Lung (tissue), 12 donors: ENCODE data around the gene C5orf63. TPM values are rescaled to one million over a fixed set of nuclear protein-coding genes. Genes with fewer than 3 reads are reported as not detected.

Source experiments
- ATAC-seq: fragments of 200-7000 bp; cut with Tn5 transposase; one replicate; pipeline ENCODE4 v1.9.1; 2020; ENCODE audit warnings: moderate number of reproducible peaks; ENCODE audit not compliant: insufficient read depth, low FRiP score
- DNase-seq, 3 donors: peaks; one replicate each; pipeline ENCODE4 v3.0.0-alpha.2; 2013 to 2017
- H3K27ac ChIP-seq, 2 donors: one replicate each; pipeline ENCODE4 v1.5.1; 2013; ENCODE audit warnings: mild to moderate bottlenecking in 2 of 2, moderate library complexity in 2 of 2, control low read depth in 1 of 2, inconsistent platforms in 1 of 2, low read depth in 1 of 2, low read length in 1 of 2
- H3K27me3 ChIP-seq, 3 donors: one replicate each; pipeline ENCODE4 v1.5.1; 2013; ENCODE audit warnings: low read length in 2 of 3; ENCODE audit not compliant: control insufficient read depth in 3 of 3, insufficient read depth in 3 of 3
- H3K36me3 ChIP-seq, 4 donors: one replicate each; pipeline ENCODE4 v1.5.1; 2013; ENCODE audit warnings: low read length in 4 of 4, mild to moderate bottlenecking in 1 of 4, moderate library complexity in 1 of 4; ENCODE audit not compliant: control insufficient read depth in 4 of 4, insufficient read depth in 4 of 4
- H3K4me1 ChIP-seq, 5 donors: one replicate each; pipeline ENCODE4 v1.5.1; 2013; ENCODE audit warnings: low read length in 5 of 5, mild to moderate bottlenecking in 2 of 5, moderate library complexity in 1 of 5; ENCODE audit not compliant: control insufficient read depth in 5 of 5, insufficient read depth in 5 of 5
- H3K4me3 ChIP-seq: one replicate; pipeline ENCODE4 v1.5.1; 2013; ENCODE audit warnings: mild to moderate bottlenecking, control low read depth, moderate library complexity
- H3K9ac ChIP-seq, 2 donors: one replicate each; pipeline ENCODE4 v1.5.1; 2013; ENCODE audit warnings: low read length in 2 of 2, control low read depth in 1 of 2; ENCODE audit not compliant: insufficient read depth in 1 of 2
- H3K9me3 ChIP-seq, 4 donors: one replicate each; pipeline ENCODE4 v1.5.1; 2013; ENCODE audit warnings: low read length in 3 of 4, mild to moderate bottlenecking in 1 of 4, moderate library complexity in 1 of 4; ENCODE audit not compliant: control insufficient read depth in 4 of 4, insufficient read depth in 3 of 4
- CTCF ChIP-seq: IDR thresholded peaks from 2 replicates; pipeline ENCODE4 v1.5.1; 2012; ENCODE audit warnings: mild to moderate bottlenecking; ENCODE audit errors: control extremely low read depth, extremely low read depth
- WGBS, 2 donors: extraction: QIAGEN DNeasy Blood & Tissue Kit; methylation state at CpG; one replicate each; pipeline ENCODE4 v1.1.7; 2013; 5-methylcytosine and 5-hydroxymethylcytosine counted together
- polyA plus RNA-seq, 2 donors: library from polyadenylated mRNA; stranded (reverse); fragments of 200-250 nt; gene quantifications; one replicate each; pipeline ENCODE4 v1.2.1, GENCODE V29; 2013
- total RNA-seq, 2 donors: library from RNA; depleted of rRNA in 1 of 2; stranded (reverse); fragments of >200 nt in 1 of 2; gene quantifications; one replicate each; pipeline ENCODE4 v1.2.1, GENCODE V29; 2014 to 2021
- donor health status: control.
- donor health status: control.
- donor health status: Bipolar disorder and iron deficiency.
- donor health status: healthy.
- donor health status: DM: yes; HTN: yes; CAD: no.

Gene C5orf63
- total and polyA plus RNA-seq, 4 donors = 2.7 to 9.6 (median 5.8) TPM

DNA sequence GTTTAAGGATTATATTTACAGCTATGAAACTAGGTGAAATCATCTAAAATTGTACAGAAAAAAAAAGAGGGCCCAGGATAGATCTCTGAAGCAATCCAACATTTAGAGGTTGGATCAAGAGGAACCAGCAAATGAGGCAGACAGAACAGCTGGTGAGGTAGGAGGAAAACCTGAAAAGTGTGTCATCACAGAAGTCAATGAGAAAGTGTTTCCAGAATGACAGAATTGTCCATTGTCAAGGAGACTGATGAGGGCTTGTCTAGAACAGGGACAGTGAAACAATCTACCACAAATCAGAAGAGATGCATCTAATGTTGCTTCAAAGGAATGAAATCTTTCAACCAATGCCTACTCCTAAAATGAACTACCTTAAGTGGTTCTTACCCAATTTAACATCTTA lies 6.6 kb downstream of the C5orf63 start:
- ATAC-seq (no peak), DNase-seq (no peak)
- peaks cover 0 to 5% (median 0%) of the 10 kb centered on the region in 4 donors for H3K36me3 ChIP-seq
- H3K4me3 ChIP-seq = no peak overlapping the region
- H3K9ac ChIP-seq = no peak overlapping the region
- no peaks in the 10 kb centered on the region for H3K27me3 ChIP-seq
- no peak overlapping the region for H3K27ac ChIP-seq
- TF ChIP-seq CTCF = no peak
- H3K4me1 ChIP-seq = peaks cover 0 to 8% (median 0%) of the 10 kb centered on the region in 5 donors
- H3K9me3 ChIP-seq = no peaks in the 10 kb centered on the region

GRCh38 chr5:127064253-127064840 lies 9.0 kb downstream of the C5orf63 start:
- H3K9me3 ChIP-seq = no peaks in the 10 kb centered on the region
- TF ChIP-seq CTCF = no peak
- peaks cover 0 to 8% (median 0%) of the 10 kb centered on the region in 5 donors for H3K4me1 ChIP-seq
- no peak overlapping the region for H3K9ac ChIP-seq
- peaks cover 0 to 5% (median 0%) of the 10 kb centered on the region in 4 donors for H3K36me3 ChIP-seq
- H3K27ac ChIP-seq = no peak overlapping the region
- WGBS, 2 donors = 79 to 86% methylated on average over 4 of the region's 4 CpGs
- no peak for ATAC-seq
- no peaks in the 10 kb centered on the region for H3K27me3 ChIP-seq
- DNase-seq = no peak
- no peak overlapping the region for H3K4me3 ChIP-seq

DNA sequence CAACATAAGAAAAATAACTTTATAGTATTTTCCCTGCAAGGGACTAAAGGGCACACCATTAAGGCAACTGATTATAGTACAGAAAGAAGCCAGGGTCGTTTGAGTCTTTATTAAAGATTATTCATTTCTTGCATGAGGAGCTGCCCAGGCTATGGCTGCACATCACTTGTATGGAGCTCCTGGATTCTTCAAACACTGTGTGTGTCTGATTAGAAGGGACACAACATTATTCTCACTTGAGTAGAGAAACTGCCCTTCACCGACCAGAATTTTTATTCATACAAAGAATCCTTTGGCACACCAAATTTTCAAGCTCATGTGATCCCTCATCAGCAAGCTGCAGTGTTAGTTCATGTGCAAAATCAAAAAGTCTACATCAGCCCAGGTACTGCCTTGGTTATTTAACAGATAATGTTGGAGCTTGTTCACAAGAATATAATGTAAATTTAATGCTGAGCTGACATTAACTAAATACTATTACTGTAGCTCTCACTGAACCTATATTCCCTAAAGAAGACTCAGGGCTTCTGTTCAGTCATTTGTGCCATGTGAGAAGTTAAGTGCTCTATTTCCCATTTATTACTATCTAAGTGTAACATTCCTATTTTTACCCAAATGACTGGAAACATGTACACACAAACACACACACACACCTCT lies 9.9 kb downstream of the C5orf63 start:
- DNase-seq (no peak), ATAC-seq (no peak)
- 83 to 87% methylated on average over 2 of the region's 2 CpGs for WGBS, 2 donors
- no peak overlapping the region for H3K9ac ChIP-seq
- H3K36me3 ChIP-seq = peaks cover 0 to 5% (median 0%) of the 10 kb centered on the region in 4 donors
- H3K4me3 ChIP-seq = no peak overlapping the region
- no peak for TF ChIP-seq CTCF
- no peaks in the 10 kb centered on the region for H3K27me3 ChIP-seq
- H3K9me3 ChIP-seq = no peaks in the 10 kb centered on the region
- no peak overlapping the region for H3K27ac ChIP-seq
- H3K4me1 ChIP-seq = peaks cover 0 to 6% (median 0%) of the 10 kb centered on the region in 5 donors
